GM20000 (cell line): Measurements from ENCODE around the gene KIF16B.
"Not testable (repeated sequence)": the region's sequence is repeated elsewhere in the genome, so short reads cannot be mapped to it uniquely, and the experiment has no call there.

Experiments used
- DNase-seq: peaks from one replicate; pipeline ENCODE4 v3.0.0; 2012; ENCODE audit warnings: low spot score
- CTCF ChIP-seq: IDR thresholded peaks from 2 replicates; pipeline ENCODE4 v1.5.1; 2012; ENCODE audit warnings: mild to moderate bottlenecking, control low read depth; ENCODE audit errors: extremely low read depth, missing control alignments

Gene KIF16B

DNA sequence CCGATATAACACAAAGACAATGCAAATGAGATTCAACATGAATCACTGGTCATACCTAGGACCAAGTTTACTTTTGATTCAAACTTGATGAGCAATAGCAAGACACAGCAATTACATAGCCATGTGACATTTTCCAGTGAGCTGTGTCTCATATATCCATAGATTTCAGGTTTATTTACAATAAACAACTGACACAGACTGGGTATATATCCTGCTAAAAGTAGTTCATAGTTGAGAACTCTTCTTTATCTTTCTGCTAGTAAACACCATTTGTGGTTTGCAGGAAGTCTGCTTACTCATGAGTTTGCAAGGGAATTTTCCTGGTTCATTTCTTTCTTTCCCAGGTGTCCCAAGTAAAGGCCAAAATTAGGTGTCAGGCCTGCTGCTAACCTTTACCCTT lies 343.4 kb downstream of the KIF16B start:
- TF ChIP-seq CTCF: no peak
- no peak for DNase-seq

DNA sequence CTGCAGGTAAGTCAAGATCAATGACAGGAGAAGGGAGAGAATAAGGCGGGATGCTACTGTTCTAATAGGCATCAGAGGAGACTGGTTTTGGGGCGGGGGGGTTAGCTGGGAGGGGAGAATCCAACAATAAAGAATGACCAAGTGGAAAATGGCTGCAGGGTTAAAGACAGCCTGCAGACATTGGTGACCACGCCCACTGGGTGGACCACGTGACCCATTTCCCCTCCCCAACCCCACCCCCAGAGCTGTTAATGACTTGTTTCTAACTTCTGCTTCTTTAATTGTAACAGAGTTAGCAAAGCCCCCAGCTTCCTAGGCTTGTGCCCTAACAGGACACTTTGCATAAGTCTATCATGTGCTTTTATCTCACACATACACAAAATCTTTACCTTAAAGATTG lies 344.5 kb downstream of the KIF16B start:
- no peak for TF ChIP-seq CTCF
- DNase-seq: no peak

DNA sequence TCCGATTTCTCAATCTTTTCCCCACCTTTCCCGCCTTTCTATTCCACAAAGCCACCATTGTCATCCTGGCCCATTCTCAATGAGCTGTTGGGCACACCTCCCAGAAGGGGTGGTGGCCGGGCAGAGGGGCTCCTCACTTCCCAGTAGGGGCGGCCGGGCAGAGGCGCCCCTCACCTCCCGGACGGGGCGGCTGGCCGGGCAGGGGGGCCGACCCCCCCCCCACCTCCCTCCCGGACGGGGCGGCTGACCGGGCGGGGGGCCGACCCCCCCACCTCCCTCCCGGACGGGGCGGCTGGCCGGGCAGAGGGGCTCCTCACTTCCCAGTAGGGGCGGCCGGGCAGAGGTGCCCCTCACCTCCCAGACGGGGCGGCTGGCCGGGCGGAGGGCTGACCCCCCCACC lies 346.3 kb downstream of the KIF16B start:
- not testable (repeated sequence) for DNase-seq

GRCh38 chr20:16224836-16225235 lies 348.4 kb downstream of the KIF16B start:
- no peak for DNase-seq
- TF ChIP-seq CTCF: no peak

DNA sequence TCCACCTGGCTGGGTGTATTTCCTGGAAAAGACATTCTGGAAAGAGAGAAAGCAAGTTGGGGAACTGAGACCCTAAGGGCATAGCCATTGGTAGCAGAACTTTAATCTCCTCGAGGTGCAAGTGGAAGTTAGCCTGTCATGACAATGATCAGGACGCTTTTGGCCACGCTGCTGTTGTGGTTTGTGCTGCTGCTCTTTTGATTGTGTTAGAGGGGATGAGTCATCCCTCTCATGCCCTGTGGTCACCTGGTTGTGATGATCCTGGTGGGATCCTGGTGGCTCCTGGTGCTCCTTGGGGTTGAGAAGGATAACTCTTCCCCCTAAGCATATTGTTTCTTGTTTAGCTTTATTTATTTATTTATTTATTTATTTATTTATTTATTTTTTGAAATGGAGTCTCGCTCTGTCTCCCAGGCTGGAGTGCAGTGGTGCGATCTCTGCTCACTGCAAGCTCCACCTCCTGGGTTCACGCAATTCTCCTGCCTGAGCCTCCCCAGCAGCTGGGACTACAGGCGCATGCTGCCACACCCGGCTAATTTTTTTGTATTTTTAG lies 350.3 kb downstream of the KIF16B start:
- no peak for TF ChIP-seq CTCF
- DNase-seq: no peak
